ENCODE results near the gene BMP6.
"Not testable (repeated sequence)": the region's sequence is repeated elsewhere in the genome, so short reads cannot be mapped to it uniquely, and the experiment has no call there.

The BMP6 gene

DNA sequence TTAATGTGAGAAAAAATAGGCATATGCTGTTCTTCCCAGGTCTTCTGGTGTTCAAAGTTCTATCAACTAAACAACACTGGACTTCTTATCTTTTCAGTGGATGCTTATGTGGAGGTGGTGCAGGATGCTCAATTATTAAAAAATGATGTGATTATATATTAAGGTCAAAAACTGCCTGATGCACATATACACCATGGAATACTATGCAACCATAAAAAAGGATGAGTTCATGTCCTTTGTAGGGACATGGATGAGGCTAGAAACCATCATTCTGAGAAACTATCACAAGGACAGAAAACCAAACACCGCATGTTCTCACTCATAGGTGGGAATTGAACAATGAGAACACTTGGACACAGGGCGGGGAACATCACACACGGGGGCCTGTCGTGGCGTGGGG is 91.3 kb downstream of the BMP6 start:
- not testable (repeated sequence) for H2AFZ ChIP-seq (ENCODE audit: low read depth, low read length); H3K9me3 ChIP-seq (ENCODE audit: low read length); H3K4me1 ChIP-seq (ENCODE audit: insufficient read depth, low read length); H3K27me3 ChIP-seq (ENCODE audit: insufficient read depth, low read length); H3K4me3 ChIP-seq (ENCODE audit: low read length); H3K36me3 ChIP-seq (ENCODE audit: insufficient read depth, low read length)

DNA sequence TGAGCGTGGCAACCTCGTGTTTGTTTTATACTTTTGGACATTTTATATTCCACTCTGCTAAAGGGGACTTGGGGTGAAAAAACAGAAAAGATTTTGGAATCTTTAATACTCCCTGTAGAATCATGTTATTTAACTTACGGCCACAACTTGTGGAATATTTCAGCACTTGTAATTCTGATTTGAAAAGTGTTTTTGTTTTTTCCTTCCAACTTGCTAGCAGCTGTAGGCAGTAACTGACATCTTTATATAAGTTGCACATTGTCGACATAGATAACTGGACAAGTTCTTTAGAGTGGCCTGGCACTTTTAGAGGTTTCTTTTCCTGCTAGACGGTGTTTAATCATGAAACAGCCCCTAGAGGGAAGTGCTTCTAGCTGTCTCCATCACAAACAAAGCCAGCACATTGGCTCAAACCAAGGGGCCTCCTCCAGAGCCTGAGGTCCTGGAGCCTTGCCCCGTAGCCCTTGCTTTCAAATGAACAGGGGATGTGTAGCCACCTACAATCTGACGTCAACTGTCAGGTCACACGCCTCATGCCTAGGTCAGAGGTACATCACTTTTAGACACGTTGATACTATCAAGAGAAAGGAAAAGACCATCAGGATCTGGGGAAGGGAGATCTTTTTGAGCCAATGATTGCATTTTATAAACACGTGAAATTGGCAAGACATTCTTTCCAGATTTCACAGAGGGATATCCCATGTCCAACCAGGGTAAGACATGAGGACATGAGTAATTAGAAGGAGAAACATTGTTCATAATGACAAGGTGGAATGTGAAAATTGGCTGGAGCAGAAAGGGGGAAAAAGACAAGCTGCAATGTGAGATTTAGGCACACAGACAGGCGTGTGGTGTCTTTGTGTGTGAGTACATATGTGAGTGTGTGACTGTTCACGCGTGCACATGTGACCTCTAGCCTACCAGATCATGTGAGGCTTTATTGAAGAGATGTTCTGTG is 92.6 kb downstream of the BMP6 start:
- H3K27me3 ChIP-seq (ENCODE audit: insufficient read depth, low read length), result peaks cover 5% of the 10 kb centered on the region
- H3K4me1 ChIP-seq (ENCODE audit: insufficient read depth, low read length), result no peaks in the 10 kb centered on the region
- no peaks in the 10 kb centered on the region for H3K9me3 ChIP-seq (ENCODE audit: low read length)
- H3K36me3 ChIP-seq (ENCODE audit: insufficient read depth, low read length), result no peaks in the 10 kb centered on the region
- H2AFZ ChIP-seq (ENCODE audit: low read depth, low read length), result no peak overlapping the region
- H3K4me3 ChIP-seq (ENCODE audit: low read length), result no peak overlapping the region

DNA sequence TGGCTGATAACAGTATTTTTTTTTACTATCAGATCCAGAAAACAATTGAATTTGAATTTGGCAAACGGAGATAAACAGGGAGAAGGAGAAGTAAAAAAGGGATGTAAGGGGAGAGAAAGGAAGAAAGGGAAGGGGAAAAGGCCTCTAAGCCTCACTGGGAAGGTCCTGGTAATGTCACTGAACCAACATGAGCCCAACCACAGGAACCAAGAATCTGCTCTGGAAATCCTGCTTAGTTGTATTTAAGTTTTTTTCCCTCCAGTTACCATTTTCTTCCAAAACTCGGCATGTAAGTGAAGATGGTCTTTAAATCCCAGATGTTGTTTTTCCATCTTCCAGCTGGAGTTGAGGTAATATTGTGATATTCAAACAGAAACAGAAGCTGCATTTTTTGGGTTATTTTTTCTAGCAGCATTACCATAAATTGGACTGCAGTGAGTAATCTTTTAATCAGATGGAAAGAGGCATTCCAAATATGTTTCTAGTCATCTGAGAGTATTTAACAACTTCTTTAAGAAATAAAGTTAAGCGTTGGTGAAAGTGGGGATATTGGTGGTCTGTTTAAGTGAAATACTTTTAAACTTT is 93.6 kb downstream of the BMP6 start:
- no peaks in the 10 kb centered on the region for H3K36me3 ChIP-seq (ENCODE audit: insufficient read depth, low read length)
- H2AFZ ChIP-seq (ENCODE audit: low read depth, low read length), result no peak overlapping the region
- H3K27me3 ChIP-seq (ENCODE audit: insufficient read depth, low read length), result peaks cover 5% of the 10 kb centered on the region
- H3K4me1 ChIP-seq (ENCODE audit: insufficient read depth, low read length), result no peaks in the 10 kb centered on the region
- H3K4me3 ChIP-seq (ENCODE audit: low read length), result no peak overlapping the region
- H3K9me3 ChIP-seq (ENCODE audit: low read length), result no peaks in the 10 kb centered on the region

DNA sequence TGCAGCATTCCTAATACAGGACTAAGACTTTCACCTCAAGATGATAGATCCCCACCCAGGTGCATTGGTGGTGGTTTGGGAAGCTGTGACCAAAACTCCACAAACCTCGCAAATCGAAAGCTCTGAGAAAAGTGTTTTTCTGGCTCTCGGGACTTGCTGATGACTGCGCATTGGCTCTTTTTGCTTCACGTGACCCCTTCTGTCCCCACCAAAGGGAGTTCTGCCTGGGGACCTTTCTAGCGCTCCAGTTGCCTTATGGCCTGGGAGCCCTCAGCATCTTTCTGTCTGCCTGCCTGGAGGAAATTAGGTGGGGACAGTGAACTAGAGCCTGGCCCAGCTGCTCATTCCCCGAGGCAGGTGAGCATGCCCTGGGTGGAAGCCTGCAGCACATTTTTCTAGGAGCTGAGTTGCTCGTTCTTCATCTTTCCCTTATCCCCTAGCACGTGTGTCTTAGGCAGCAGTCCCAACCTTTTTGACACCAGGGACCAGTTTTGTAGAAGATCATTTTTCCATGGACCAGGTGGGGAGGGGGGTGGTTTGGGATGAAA is 94.5 kb downstream of the BMP6 start:
- Histone ChIP-seq H3K27me3 (ENCODE audit: insufficient read depth, low read length) (peaks cover 5% of the 10 kb centered on the region), H2AFZ (ENCODE audit: low read depth, low read length) (no peak overlapping the region), H3K4me3 (ENCODE audit: low read length) (no peak overlapping the region), H3K9me3 (ENCODE audit: low read length) (no peaks in the 10 kb centered on the region), H3K4me1 (ENCODE audit: insufficient read depth, low read length) (no peaks in the 10 kb centered on the region), H3K36me3 (ENCODE audit: insufficient read depth, low read length) (no peaks in the 10 kb centered on the region)

DNA sequence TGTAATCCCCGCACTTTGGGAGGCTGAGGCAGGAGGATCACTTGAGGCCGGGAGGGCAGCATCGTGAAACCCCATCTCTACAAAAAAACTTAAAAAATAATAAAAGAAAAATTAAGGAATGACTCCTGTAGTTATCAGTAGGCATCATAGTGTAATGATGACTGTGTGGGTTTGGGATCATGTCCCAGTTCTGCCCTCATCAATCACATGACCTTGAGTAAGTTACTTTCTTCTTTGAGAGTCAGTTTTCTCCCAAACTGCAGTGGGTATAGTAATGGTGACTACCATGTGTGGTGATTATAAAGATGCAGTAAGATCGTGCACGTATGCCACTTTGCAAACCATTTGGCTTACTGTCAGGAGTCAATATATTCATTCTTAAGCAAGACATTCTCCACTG is 95.5 kb downstream of the BMP6 start:
- H3K4me1 ChIP-seq (ENCODE audit: insufficient read depth, low read length), result no peaks in the 10 kb centered on the region
- no peaks in the 10 kb centered on the region for H3K9me3 ChIP-seq (ENCODE audit: low read length)
- no peaks in the 10 kb centered on the region for H3K36me3 ChIP-seq (ENCODE audit: insufficient read depth, low read length)
- H3K4me3 ChIP-seq (ENCODE audit: low read length), result no peak overlapping the region
- H3K27me3 ChIP-seq (ENCODE audit: insufficient read depth, low read length), result peaks cover 5% of the 10 kb centered on the region
- H2AFZ ChIP-seq (ENCODE audit: low read depth, low read length), result no peak overlapping the region

DNA sequence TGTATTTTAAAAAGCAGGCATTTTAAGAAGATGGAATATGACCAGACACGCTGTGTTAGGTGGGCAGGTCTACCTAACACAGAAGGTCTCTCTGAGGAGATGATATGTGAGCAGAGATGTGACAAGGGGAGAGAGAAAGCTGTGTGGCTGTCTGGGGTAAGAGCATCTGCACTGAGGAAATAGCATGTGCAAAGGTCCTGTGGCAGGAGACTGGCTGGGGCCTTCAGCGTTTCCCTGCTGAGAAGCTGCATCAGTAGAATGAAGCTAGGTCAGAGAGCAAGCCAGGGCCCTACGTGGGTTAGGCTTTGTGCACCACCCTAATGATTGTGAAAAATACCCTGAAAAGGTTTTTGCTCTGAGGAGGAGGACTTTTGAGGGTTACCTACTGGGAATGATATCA is 97.7 kb downstream of the BMP6 start:
- Histone ChIP-seq H3K4me1 (ENCODE audit: insufficient read depth, low read length) (no peaks in the 10 kb centered on the region), H2AFZ (ENCODE audit: low read depth, low read length) (no peak overlapping the region), H3K4me3 (ENCODE audit: low read length) (no peak overlapping the region), H3K9me3 (ENCODE audit: low read length) (no peaks in the 10 kb centered on the region), H3K36me3 (ENCODE audit: insufficient read depth, low read length) (no peaks in the 10 kb centered on the region), H3K27me3 (ENCODE audit: insufficient read depth, low read length) (peaks cover 7% of the 10 kb centered on the region)

DNA sequence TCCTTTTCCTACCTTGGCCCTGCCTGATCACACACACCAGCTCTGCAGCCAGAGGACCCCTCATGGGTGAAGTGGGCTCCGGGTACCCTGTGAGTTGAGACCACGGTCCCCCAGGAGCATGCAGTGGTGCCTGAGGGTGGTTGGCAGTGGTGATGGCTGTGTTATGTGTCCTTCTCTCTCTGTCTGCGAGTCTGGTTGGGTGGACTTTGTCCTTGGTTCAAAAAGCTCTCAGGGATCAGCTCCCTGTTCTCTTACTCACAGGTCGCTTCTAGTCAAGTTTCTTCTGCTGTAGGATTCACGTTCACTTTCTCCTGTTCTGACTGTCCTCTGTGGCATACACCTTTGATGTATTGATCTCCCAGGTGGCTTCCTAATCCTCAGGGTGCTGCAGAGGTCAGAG is 100.1 kb downstream of the BMP6 start:
- no peaks in the 10 kb centered on the region for H3K9me3 ChIP-seq (ENCODE audit: low read length)
- H3K4me3 ChIP-seq (ENCODE audit: low read length), result no peak overlapping the region
- H3K36me3 ChIP-seq (ENCODE audit: insufficient read depth, low read length), result no peaks in the 10 kb centered on the region
- peaks cover 2% of the 10 kb centered on the region for H3K27me3 ChIP-seq (ENCODE audit: insufficient read depth, low read length)
- no peak overlapping the region for H2AFZ ChIP-seq (ENCODE audit: low read depth, low read length)
- H3K4me1 ChIP-seq (ENCODE audit: insufficient read depth, low read length), result no peaks in the 10 kb centered on the region

DNA sequence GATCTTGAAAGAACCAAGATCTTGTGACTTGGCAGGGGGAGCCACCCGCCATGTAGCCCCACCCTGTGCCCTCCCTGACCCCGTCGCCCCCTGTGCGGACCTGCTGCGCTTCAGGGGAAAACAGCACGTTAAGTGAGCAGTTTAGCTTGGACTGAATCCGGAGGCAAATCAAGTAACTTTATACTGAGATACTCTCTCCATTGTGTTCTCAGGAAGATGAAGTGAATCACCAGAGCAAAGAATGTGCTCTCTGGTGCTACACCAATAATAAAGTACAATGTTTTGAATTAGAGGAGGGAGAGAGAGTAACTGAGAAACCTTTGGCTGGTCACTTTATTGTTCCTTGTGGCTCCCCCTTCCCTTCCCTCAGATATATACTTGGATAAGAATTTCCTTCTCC is 101.2 kb downstream of the BMP6 start:
- H3K4me1 ChIP-seq (ENCODE audit: insufficient read depth, low read length), result no peaks in the 10 kb centered on the region
- H3K4me3 ChIP-seq (ENCODE audit: low read length), result no peak overlapping the region
- H3K36me3 ChIP-seq (ENCODE audit: insufficient read depth, low read length), result no peaks in the 10 kb centered on the region
- no peak overlapping the region for H2AFZ ChIP-seq (ENCODE audit: low read depth, low read length)
- peaks cover 2% of the 10 kb centered on the region for H3K27me3 ChIP-seq (ENCODE audit: insufficient read depth, low read length)
- H3K9me3 ChIP-seq (ENCODE audit: low read length), result no peaks in the 10 kb centered on the region

DNA sequence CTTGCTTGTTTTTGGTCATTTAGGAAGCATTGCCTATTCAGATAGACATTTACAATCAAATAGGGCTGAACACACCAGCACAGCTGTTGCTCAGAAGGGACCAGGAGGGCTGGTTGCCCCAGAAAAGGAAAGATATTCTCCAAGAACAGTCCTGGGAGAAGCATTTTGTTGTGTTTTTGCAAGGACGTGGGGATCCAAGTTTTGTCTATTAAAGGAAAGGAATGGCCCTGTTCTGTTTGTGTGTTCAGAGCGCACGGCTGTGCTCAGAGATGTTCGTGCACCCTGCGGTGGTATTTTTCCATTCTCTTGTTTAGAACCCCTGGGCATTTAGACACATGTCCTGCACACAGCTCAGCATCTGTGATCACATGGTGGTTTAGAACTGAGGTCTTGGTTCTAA is 102.2 kb downstream of the BMP6 start:
- no peaks in the 10 kb centered on the region for H3K36me3 ChIP-seq (ENCODE audit: insufficient read depth, low read length)
- H3K27me3 ChIP-seq (ENCODE audit: insufficient read depth, low read length), result peaks cover 2% of the 10 kb centered on the region
- no peak overlapping the region for H3K4me3 ChIP-seq (ENCODE audit: low read length)
- H2AFZ ChIP-seq (ENCODE audit: low read depth, low read length), result no peak overlapping the region
- no peaks in the 10 kb centered on the region for H3K4me1 ChIP-seq (ENCODE audit: insufficient read depth, low read length)
- no peaks in the 10 kb centered on the region for H3K9me3 ChIP-seq (ENCODE audit: low read length)

DNA sequence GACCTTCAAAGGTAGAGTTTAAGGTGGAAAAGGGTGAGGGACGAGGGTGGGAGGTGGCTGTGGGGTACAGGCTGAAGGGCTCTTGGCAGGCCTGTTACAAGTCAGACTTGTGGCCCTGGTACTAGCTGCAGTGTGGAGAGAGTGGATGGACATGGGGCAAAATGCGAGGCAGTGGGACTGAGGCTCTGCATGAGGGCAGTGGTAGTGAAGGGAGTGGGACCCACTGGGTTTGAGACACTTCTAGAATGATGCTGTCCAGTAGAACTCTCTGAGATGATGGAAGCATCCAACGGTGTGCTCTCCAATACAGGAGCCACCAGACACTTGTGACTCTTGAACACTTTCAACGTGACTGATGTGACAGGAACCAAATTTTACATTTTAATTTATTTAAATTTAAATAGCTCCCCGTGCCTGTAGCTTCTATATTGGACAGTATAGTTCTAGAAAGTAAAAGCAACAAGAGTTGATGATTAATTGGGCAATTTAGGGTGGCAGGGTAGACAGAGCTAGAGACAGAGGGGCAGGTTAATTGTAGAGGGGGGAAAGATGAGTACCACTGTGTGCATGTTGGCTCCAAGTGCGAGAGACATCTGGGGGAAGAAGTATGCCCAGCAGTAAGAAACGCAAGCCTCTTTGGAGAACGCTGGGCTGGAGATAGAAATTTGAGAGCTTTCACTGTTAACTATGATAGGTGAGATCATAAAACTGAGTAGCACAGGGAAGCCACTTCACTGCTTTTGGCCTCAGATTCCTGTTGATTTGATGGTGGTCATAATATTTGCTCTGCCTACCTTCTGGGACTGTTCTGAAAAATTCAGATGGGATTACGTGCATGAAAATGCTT is 107.2 kb downstream of the BMP6 start:
- H3K4me3 ChIP-seq (ENCODE audit: low read length), result no peak overlapping the region
- H3K27me3 ChIP-seq (ENCODE audit: insufficient read depth, low read length), result no peaks in the 10 kb centered on the region
- no peak overlapping the region for H2AFZ ChIP-seq (ENCODE audit: low read depth, low read length)
- no peaks in the 10 kb centered on the region for H3K36me3 ChIP-seq (ENCODE audit: insufficient read depth, low read length)
- no peaks in the 10 kb centered on the region for H3K9me3 ChIP-seq (ENCODE audit: low read length)
- H3K4me1 ChIP-seq (ENCODE audit: insufficient read depth, low read length), result no peaks in the 10 kb centered on the region

DNA sequence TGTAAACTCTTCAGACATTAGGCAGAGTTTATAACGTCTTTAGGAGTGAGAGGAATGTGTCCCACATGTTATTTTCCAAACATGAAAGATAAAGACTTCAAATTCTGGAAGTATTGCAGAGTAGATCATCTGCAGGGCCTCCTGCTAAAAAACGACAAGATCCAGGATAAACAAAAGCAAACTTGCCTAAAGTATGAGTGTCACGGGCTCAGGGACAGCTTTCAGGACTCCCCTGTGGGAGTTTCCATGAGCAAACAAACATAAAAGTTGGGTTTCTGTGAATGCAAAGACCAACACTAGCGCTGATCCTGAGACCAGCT is 107.8 kb downstream of the BMP6 start:
- H3K36me3 ChIP-seq (ENCODE audit: insufficient read depth, low read length), result no peaks in the 10 kb centered on the region
- H3K9me3 ChIP-seq (ENCODE audit: low read length), result no peaks in the 10 kb centered on the region
- no peak overlapping the region for H2AFZ ChIP-seq (ENCODE audit: low read depth, low read length)
- no peaks in the 10 kb centered on the region for H3K27me3 ChIP-seq (ENCODE audit: insufficient read depth, low read length)
- no peaks in the 10 kb centered on the region for H3K4me1 ChIP-seq (ENCODE audit: insufficient read depth, low read length)
- no peak overlapping the region for H3K4me3 ChIP-seq (ENCODE audit: low read length)

DNA sequence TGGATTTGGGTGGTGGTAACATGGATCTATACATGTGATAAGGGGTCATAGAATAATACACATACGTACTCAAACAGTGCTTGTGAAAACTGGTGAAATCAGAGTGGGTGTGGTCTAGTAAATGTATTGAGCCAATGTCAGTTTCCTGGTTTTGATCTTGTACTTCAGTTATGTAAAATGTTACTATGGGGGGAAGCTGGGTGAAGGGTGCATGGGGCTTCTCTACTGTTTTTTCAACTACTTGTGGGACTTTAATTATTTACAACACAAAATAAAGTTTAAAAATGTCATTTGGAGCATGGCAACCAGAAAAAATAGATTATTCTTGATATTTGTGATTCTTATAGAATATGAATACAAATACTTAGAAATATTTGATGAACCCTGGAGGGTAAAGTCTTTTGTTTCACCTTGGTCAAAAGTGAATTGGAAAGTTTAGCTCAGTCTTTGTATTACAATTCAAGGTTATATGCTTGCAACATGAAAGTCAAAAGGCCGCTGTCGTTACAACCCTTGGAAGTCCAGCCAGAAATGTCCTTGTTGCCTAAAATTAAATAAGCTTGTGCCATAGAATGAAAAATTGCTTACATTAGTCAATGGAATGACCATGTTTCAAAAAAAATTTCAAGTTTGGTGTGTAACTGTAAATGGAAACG is 110.6 kb downstream of the BMP6 start:
- Histone ChIP-seq H3K4me1 (ENCODE audit: insufficient read depth, low read length) (no peaks in the 10 kb centered on the region), H3K4me3 (ENCODE audit: low read length) (no peak overlapping the region), H3K27me3 (ENCODE audit: insufficient read depth, low read length) (peaks cover 6% of the 10 kb centered on the region), H3K9me3 (ENCODE audit: low read length) (no peaks in the 10 kb centered on the region), H3K36me3 (ENCODE audit: insufficient read depth, low read length) (no peaks in the 10 kb centered on the region), H2AFZ (ENCODE audit: low read depth, low read length) (no peak overlapping the region)

Data from neuron (in vitro differentiated cells).